Pancreas (tissue), 8 donors: ENCODE measurements around the gene CREBRF. TPM values are rescaled to one million over a fixed set of nuclear protein-coding genes. Genes with fewer than 3 reads are reported as not detected.

Source experiments
- polyA plus RNA-seq, 2 donors: library from polyadenylated mRNA; stranded (reverse); fragments of 200-250 nt; gene quantifications; one replicate each; pipeline ENCODE4 v1.2.3, GENCODE V29; 2013
- total RNA-seq, 6 donors: library from RNA; stranded (reverse); fragmentation: NEBNext Ultra II Directional in 4 of 6; extraction: Animal tissue kit (Norgen Biotek cat#: 25700) in 4 of 6; gene quantifications; one replicate each; pipeline versions ENCODE4 v1.2.1 to v1.2.4, GENCODE V29; 2021 to 2023
- donor health status: healthy with polysubstance abuse.
- donor health status: DM: no; HTN: no; CAD: no; lungs with moderate emphysema.
- donor health status: DM: no; HTN: no; CAD: no.
- donor health status: Bipolar disorder and iron deficiency.
- donor health status: DM: yes; HTN: yes; CAD: no.
- donor health status: DM: no; HTN: no; CAD: no.
- donor health status: DM: no; HTN: no; CAD: no.
- donor health status: DM: yes; HTN: yes; CAD: no.

The CREBRF gene
- total and polyA plus RNA-seq, 8 donors = 3.6 to 21.4 (median 11.3) TPM

Other genes starting within 250 kb of the CREBRF start
- gene ERGIC1, start 222.1 kb upstream of the CREBRF start, total RNA-seq = 100 to 1,000 TPM in 1 of 6 donors, 10 to 100 TPM in 5; 58.3 to 101 (median 76.7) TPM
- 10 to 100 TPM; 54.8 to 60.3 TPM for gene ERGIC1, start 222.1 kb upstream of the CREBRF start, polyA plus RNA-seq
- 10 to 100 TPM in 3 of 6 donors, 1 to 10 TPM in 3; 6.2 to 13.7 (median 10.1) TPM for gene RPL26L1, start 96.9 kb upstream of the CREBRF start, total RNA-seq
- 10 to 100 TPM; 19.3 to 29.5 TPM for gene RPL26L1, start 96.9 kb upstream of the CREBRF start, polyA plus RNA-seq
- gene ATP6V0E1, start 72.6 kb upstream of the CREBRF start, total RNA-seq = 100 to 1,000 TPM in 1 of 6 donors, 10 to 100 TPM in 5; 60.3 to 135 (median 78.0) TPM
- 100 to 1,000 TPM; 115 to 162 TPM for gene ATP6V0E1, start 72.6 kb upstream of the CREBRF start, polyA plus RNA-seq
- 10 to 100 TPM in 1 of 6 donors, 1 to 10 TPM in 5; 5.7 to 11.6 (median 7.9) TPM for gene BNIP1, start 88.2 kb downstream of the CREBRF start, total RNA-seq
- 10 to 100 TPM; 11.3 to 15.3 TPM for gene BNIP1, start 88.2 kb downstream of the CREBRF start, polyA plus RNA-seq
- gene NKX2-5, start 178.9 kb downstream of the CREBRF start, total RNA-seq = under 1 TPM in 1 of 6 donors, not detected in 5; 0.20 TPM
- under 1 TPM in 1 of 2 donors, not detected in 1; 0.05 TPM for gene NKX2-5, start 178.9 kb downstream of the CREBRF start, polyA plus RNA-seq